Lower leg skin (tissue), 4 donors: Measurements from ENCODE around the gene PADI4. TPM values are rescaled to one million over a fixed set of nuclear protein-coding genes. Genes with fewer than 3 reads are reported as not detected.

Source experiments
- DNase-seq, 2 donors: peaks; one replicate each; pipeline ENCODE4 v3.0.0-alpha.2; 2019; ENCODE audit warnings: low spot score in 2 of 2
- H3K4me3 ChIP-seq: fragments of 200-600 bp; sonication (generic); 2 replicates; pipeline ENCODE4 v1.5.1; 2017; ENCODE audit warnings: mild to moderate bottlenecking, low read depth; ENCODE audit not compliant: poor library complexity, severe bottlenecking
- POLR2A ChIP-seq, 2 donors: fragments of 450-650 bp; IDR thresholded peaks; one replicate each; pipeline ENCODE4 v1.6.1; 2016 to 2017; ENCODE audit warnings: antibody characterized with exemption in 2 of 2, mild to moderate bottlenecking in 1 of 2, moderate library complexity in 1 of 2
- WGBS, 2 donors: methylation state at CpG; one replicate each; pipeline ENCODE4 v1.1.5; 2018; 5-methylcytosine and 5-hydroxymethylcytosine counted together
- intact Hi-C: fragments of 100-400 bp; cut with DNase I; formaldehyde crosslinking; loops from one replicate; pipeline ENCODE4 v1.15.0; 2023; ENCODE audit warnings: low total_unique reads
- total RNA-seq, 4 donors: library from RNA; depleted of rRNA; stranded (reverse); fragments of >200 nt; gene quantifications; one replicate each; pipeline ENCODE4 v1.1.0, GENCODE V29; 2016
- TF ChIP-seq, protein P1 (sequence below), 3 donors: fragments of 450-650 bp; IDR thresholded peaks; one replicate each; pipeline ENCODE4 v1.5.1; 2016; ENCODE audit warnings: antibody characterized with exemption in 3 of 3, mild to moderate bottlenecking in 3 of 3, moderate library complexity in 2 of 3

The PADI4 gene
- total RNA-seq, 4 donors from 2014 or later, result 0.51 TPM; not detected in 3

- no peak for DNase-seq
- WGBS, 2 donors, result 82 to 92% methylated on average over 4 of the region's 4 CpGs
- intact Hi-C loops, result no loop called here
- no peak for TF ChIP-seq POLR2A (IDR thresholded peaks at IDR 0.05)
- TF ChIP-seq, protein P1, sequence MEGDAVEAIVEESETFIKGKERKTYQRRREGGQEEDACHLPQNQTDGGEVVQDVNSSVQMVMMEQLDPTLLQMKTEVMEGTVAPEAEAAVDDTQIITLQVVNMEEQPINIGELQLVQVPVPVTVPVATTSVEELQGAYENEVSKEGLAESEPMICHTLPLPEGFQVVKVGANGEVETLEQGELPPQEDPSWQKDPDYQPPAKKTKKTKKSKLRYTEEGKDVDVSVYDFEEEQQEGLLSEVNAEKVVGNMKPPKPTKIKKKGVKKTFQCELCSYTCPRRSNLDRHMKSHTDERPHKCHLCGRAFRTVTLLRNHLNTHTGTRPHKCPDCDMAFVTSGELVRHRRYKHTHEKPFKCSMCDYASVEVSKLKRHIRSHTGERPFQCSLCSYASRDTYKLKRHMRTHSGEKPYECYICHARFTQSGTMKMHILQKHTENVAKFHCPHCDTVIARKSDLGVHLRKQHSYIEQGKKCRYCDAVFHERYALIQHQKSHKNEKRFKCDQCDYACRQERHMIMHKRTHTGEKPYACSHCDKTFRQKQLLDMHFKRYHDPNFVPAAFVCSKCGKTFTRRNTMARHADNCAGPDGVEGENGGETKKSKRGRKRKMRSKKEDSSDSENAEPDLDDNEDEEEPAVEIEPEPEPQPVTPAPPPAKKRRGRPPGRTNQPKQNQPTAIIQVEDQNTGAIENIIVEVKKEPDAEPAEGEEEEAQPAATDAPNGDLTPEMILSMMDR (IDR thresholded peaks at IDR 0.05), result no peak
- H3K4me3 ChIP-seq, result no peak overlapping the region
Observed at GRCh38 chr1:17363771-17364170, 55.8 kb downstream of the PADI4 start.

GRCh38 chr1:17365293-17365692 is 57.3 kb downstream of the PADI4 start:
- intact Hi-C loops, result no loop called here
- 43 to 54% methylated on average over 3 of the region's 3 CpGs for WGBS, 2 donors
- DNase-seq, result no peak
- TF ChIP-seq, protein P1 (IDR thresholded peaks at IDR 0.05), result no peak
- no peak for TF ChIP-seq POLR2A (IDR thresholded peaks at IDR 0.05)
- H3K4me3 ChIP-seq, result no peak overlapping the region

DNA sequence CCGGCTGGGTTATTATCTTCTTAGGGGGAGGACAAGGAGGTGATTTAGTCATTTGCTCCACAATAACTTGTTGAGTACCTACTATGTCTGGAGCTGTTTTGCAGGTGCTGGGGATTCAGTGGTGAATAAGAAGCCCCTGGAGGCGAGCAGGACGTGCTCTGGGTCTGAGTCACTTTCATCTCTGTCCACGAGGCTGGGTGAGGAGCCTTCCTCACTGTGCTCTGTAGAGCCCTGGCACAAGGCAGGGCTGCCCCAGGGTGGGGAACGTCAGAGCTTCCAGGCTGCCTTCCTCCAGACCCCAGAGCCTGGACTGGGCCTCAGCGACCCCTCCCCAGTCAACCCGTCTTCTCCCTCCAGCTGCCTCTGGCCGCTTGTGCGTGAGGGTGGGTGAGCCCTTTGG is 61.5 kb downstream of the PADI4 start:
- no peak overlapping the region for H3K4me3 ChIP-seq
- DNase-seq, result no peak
- intact Hi-C loops, result no loop called here
- TF ChIP-seq, protein P1 (IDR thresholded peaks at IDR 0.05), result no peak
- no peak for TF ChIP-seq POLR2A (IDR thresholded peaks at IDR 0.05)
- 57 to 74% methylated on average over 9 of the region's 9 CpGs for WGBS, 2 donors

- DNase-seq, result no peak
- WGBS, 2 donors, result 40 to 56% methylated on average over 2 of the region's 2 CpGs
- TF ChIP-seq, protein P1 (IDR thresholded peaks at IDR 0.05), result no peak
- no peak for TF ChIP-seq POLR2A (IDR thresholded peaks at IDR 0.05)
- H3K4me3 ChIP-seq, result no peak overlapping the region
- intact Hi-C loops, result no loop called here
Observed at GRCh38 chr1:17370618-17371017, 62.6 kb downstream of the PADI4 start.

GRCh38 chr1:17371896-17372295 is 63.9 kb downstream of the PADI4 start, which contains the start of gene PADI6:
Gene PADI6, plus strand, starts transcription at chr1:17372196. Its CDS starts 50 bp downstream, at chr1:17372246.
- no peak within 1 kb of the TSS for H3K4me3 ChIP-seq
- intact Hi-C loops, result no loop called here
- TF ChIP-seq, protein P1 (IDR thresholded peaks at IDR 0.05), result no peak
- no peak for DNase-seq
- WGBS, 2 donors, result 62 to 64% methylated on average over 7 of the region's 7 CpGs

DNA sequence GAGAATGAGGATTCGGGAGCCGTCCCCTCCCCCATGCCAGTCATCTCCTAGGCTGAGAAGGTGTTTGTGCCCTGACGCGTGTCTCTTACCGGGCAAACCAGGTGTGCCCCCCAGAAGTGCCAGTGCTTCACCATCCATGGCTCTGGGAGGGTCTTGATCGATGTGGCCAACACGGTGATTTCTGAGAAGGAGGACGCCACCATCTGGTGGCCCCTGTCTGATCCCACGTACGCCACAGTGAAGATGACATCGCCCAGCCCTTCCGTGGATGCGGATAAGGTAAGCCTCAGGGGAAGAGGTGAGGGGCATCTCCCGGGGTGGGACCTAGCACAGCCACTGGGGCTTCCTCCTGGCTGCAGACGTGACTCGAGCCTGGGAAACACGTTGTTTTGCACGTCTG is 65.0 kb downstream of the PADI4 start:
- WGBS, 2 donors, result 72 to 73% methylated on average over 18 of the region's 18 CpGs

More for the DNA sequence above, 65.0 kb downstream of the PADI4 start:
- TF ChIP-seq POLR2A (IDR thresholded peaks at IDR 0.05), result no peak
- TF ChIP-seq, protein P1 (IDR thresholded peaks at IDR 0.05), result no peak
- no peak for DNase-seq
- intact Hi-C loops, result no loop called here
- H3K4me3 ChIP-seq, result no peak overlapping the region
